D721Med (cell line): Measurements from ENCODE around the gene AUH.

ENCODE experiments used
- DNase-seq: peaks from one replicate; pipeline ENCODE4 v3.0.0; 2011; ENCODE audit warnings: low spot score; ENCODE audit not compliant: insufficient read length
- FAIRE-seq: peaks from 2 replicates; lab custom pipeline; 2011; peaks lifted over from hg19 to GRCh38; lab: Jason Lieb, UNC
- TF ChIP-seq, protein P1 (sequence below): IDR thresholded peaks from 2 replicates; pipeline ENCODE4 v1.5.1; 2012; ENCODE audit warnings: mild to moderate bottlenecking, control low read depth; ENCODE audit not compliant: insufficient read depth; ENCODE audit errors: missing control alignments

Gene AUH

DNA sequence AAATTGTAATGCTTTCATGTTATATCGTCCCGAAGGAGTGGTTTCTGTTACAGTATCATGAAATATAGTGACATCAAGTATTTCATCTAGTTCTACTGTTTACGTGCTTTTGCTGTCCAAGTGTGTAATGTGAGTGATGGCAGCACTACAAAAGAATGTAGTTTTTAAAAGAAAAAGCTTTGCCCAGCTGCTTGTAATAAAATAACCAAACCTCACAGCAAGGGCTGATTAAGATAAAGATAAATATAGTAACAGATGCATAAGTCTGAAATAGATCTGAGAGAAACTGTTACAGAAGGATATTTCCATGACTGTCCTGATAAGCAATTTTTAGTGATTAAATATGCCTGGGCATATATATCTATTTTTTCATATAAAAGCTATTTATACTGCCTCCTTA lies 106.4 kb downstream of the AUH start:
- DNase-seq: no peak
- TF ChIP-seq, protein P1, sequence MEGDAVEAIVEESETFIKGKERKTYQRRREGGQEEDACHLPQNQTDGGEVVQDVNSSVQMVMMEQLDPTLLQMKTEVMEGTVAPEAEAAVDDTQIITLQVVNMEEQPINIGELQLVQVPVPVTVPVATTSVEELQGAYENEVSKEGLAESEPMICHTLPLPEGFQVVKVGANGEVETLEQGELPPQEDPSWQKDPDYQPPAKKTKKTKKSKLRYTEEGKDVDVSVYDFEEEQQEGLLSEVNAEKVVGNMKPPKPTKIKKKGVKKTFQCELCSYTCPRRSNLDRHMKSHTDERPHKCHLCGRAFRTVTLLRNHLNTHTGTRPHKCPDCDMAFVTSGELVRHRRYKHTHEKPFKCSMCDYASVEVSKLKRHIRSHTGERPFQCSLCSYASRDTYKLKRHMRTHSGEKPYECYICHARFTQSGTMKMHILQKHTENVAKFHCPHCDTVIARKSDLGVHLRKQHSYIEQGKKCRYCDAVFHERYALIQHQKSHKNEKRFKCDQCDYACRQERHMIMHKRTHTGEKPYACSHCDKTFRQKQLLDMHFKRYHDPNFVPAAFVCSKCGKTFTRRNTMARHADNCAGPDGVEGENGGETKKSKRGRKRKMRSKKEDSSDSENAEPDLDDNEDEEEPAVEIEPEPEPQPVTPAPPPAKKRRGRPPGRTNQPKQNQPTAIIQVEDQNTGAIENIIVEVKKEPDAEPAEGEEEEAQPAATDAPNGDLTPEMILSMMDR: no peak

DNA sequence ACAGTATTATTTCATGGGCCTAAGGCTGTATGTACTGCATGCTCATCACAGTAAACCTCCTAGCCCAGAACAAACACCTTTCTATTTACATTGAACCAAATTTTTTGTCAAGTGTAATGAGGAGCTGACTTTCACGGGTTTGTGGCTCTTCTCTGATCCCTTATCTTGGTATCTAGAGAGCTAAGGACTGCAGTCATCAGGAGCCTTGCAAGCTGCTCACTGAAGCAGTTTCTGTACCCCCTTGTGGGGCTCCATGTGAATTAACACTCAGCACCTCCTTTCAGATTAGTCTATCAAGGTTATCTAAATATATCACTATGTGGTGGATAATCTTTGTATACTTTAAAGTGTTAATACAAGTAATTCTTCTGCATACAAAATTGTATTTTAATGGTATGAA lies 108.2 kb downstream of the AUH start:
- no peak for DNase-seq
- FAIRE-seq: no peak

More for the DNA sequence above, 106.4 kb downstream of the AUH start:
- FAIRE-seq: no peak

DNA sequence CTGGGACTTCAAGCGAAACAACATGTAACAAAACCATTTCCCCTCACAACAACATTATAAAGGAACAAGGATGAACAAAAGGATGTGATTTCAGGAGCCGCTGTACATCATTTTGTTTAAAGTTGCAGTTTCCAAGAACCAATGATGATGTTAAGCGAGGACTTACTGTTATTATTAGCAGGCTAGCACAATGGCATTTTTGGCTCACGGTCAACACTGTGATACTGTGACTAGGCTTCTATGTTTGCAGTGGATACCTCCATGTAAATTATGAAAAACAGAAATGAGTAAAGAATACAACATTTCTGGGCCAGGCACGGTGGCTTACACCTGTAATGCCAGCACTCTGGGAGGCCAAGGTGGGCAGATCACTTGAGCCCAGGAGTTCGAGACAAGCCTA lies 113.0 kb downstream of the AUH start:
- TF ChIP-seq, protein P1: no peak
- DNase-seq: no peak
- no peak for FAIRE-seq

More for the DNA sequence above, 108.2 kb downstream of the AUH start:
- TF ChIP-seq, protein P1: no peak

DNA sequence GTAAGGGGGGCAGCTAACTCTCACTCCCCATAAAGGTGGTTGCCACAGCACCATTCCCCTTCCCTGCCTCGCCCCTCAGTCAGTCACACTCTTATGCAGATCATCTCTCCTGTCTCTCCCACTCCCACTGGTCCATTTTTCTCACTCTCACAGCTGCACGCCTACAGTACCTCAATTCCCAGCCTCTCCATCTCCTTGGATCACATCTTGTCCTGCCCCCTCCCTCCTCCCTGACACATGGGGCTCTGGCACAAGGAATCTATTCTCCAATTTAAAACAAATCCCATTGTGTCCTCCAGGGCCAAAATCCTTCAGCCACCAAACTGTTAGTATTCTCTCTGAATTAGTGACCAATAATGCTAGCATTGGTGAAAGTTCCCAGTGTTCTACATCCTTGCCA lies 114.4 kb downstream of the AUH start:
- DNase-seq (no peak), FAIRE-seq (no peak)
- TF ChIP-seq, protein P1: no peak

DNA sequence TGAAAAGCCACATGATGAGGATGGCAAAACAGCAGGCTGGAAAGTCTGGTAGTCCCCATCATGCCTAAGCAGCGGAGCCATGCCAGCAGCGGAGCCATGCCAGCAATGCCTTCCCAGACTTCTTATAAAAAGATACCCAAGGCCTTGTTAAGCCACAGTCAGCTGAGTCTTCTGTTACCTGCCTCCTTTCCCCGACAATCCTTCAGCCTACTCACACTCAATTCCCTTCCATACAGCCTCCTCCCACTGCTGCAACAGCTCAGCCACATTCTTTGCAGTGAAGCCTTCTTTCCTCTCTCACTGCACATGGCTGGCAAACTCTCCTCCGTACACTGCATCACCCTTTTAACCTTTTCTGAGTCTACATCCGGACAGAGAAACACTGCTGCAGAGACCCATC lies 114.9 kb downstream of the AUH start:
- FAIRE-seq (no peak), DNase-seq (no peak)
- TF ChIP-seq, protein P1: no peak

DNA sequence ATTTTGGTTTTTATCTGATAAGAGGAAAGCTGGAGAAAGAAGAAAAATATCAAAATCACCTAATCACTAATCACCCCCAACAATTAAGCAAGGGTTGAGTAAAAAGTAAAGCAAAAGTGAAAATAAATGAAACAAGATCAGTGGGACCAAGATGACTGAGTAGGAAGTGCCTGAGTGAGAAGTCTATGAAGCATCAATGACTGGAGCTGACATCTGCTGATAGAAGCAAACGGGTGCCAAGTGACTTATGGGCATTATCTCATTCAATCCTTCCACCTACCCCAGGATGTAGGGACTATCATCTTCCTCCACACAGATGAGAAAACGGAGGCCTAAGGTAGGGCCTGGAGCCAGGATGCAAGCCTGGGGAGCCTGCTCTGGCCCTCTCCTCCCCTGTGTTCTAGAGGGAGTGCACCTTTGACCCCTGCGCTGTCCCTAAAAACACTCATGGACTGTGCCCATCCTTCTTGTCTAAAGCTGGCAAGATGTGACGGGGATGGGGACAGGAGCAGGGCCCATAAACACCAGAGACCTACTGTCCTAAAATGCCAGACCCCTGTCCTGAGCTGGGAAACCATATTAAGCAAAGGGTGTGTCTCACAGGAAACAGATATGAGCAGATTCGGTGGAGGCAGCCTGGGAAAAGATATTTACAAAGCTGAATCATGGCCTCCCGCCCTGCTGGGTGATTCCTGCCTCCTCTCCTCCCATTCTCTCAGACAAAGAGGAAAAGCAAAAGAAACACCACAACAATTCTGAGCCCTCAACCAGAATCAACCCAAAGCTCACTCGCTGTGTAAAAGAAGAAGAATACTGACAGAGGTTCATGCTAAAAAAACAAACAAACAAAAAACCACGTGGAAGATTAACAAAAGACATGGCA lies 116.0 kb downstream of the AUH start:
- FAIRE-seq (no peak), DNase-seq (no peak)
- TF ChIP-seq, protein P1: no peak

DNA sequence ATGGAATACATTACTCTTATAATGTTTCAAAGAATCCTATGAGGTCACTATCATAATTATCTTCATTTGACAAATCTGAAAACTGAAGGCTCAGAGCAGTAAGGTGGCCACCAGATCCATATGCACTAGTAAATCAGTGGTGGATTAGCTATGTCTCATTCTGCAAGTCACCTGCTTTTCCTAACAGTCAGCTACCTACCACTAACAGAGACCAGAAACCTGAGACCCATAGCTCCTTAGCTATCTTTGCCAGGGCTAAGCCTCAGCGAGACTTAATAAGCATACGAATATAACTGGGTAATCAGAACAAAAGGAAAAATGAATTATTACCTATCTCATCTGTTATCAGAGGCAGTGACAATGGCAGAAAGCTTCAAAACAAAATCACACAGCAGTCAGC lies 118.7 kb downstream of the AUH start:
- FAIRE-seq: no peak
- no peak for DNase-seq
- TF ChIP-seq, protein P1: no peak
